Measurements from ENCODE around the gene RRAS2.

DNA sequence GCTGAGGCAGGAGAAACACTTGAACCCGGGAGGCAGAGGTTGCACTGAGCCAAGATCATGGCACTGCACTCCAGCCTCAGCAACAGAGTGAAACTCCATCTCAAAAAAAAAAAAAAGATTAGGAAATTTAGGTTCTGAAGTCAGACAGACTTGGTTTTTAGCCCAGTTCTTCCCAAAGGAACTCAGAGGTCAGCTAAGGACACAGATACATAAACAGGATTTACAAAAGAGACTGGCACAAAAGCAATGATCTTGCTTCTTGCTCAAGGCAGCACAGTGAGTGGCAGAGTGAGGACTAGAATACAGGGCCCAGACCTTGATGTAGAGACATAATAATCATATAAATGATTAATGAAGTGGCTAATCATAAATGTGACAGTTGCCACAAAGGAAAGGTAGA is 25.4 kb upstream of the RRAS2 start:
- TF ChIP-seq POLR2A (IDR thresholded peaks at IDR 0.05), result no peak
- TF ChIP-seq, protein P1, sequence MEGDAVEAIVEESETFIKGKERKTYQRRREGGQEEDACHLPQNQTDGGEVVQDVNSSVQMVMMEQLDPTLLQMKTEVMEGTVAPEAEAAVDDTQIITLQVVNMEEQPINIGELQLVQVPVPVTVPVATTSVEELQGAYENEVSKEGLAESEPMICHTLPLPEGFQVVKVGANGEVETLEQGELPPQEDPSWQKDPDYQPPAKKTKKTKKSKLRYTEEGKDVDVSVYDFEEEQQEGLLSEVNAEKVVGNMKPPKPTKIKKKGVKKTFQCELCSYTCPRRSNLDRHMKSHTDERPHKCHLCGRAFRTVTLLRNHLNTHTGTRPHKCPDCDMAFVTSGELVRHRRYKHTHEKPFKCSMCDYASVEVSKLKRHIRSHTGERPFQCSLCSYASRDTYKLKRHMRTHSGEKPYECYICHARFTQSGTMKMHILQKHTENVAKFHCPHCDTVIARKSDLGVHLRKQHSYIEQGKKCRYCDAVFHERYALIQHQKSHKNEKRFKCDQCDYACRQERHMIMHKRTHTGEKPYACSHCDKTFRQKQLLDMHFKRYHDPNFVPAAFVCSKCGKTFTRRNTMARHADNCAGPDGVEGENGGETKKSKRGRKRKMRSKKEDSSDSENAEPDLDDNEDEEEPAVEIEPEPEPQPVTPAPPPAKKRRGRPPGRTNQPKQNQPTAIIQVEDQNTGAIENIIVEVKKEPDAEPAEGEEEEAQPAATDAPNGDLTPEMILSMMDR (IDR thresholded peaks at IDR 0.05), result no peak

Measured in Peyer's patch (tissue), 4 donors.